NB4 (cell line): ENCODE results near the gene LEUTX.
A peak's percentile ranks its signal among the peaks of the same experiment; 100 is the strongest.

ENCODE experiments used
- CTCF ChIP-seq: IDR thresholded peaks from one replicate; pipeline ENCODE4 v1.5.1; 2012; ENCODE audit warnings: low read depth, low read length
- MYC ChIP-seq: IDR thresholded peaks from 2 replicates; pipeline ENCODE4 v1.6.1; 2011; ENCODE audit warnings: low read depth, low read length
- POLR2A ChIP-seq: IDR thresholded peaks from 2 replicates; pipeline ENCODE4 v1.6.1; 2011; ENCODE audit warnings: mild to moderate bottlenecking; ENCODE audit not compliant: insufficient read length; ENCODE audit errors: extremely low read depth

GRCh38 chr19:39765091-39766076, 13.3 kb upstream of the LEUTX start:
- TF ChIP-seq CTCF, result peak; percentile 76
- no peak for TF ChIP-seq MYC
- TF ChIP-seq POLR2A, result no peak
